Measurements from ENCODE around the gene ZNF488. TPM values are rescaled to one million over a fixed set of nuclear protein-coding genes. Genes with fewer than 3 reads are reported as not detected.

ZNF488 gene
- total RNA-seq, 1 experiment from 2014 or later: 5.6 TPM

DNA sequence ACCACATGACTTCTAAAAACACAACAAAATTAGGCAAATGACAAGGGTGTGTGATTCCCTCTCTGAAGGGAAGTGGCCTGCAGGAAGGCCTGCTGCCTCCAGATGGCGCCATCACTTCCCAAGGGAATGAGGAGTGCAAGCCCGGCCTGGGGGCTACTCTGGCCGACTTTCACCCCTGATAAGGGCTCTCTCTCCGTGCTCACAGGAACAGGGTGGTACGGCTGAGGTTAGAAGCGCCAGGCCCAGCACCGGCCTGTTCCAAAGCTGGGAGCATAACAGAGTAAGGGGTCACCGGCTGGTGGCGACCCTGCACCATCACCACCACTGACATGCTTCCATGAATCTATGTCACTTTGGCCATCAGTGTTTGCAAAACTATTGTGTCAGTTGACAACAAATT is 22.8 kb downstream of the ZNF488 start:
- Histone ChIP-seq H3K4me3 (ENCODE audit: low read depth, low read length) (no peak overlapping the region), H3K36me3 (ENCODE audit: control insufficient read depth, insufficient read depth, low read length) (no peaks in the 10 kb centered on the region), H3K27me3 (replicated peaks; ENCODE audit: control insufficient read depth, insufficient read depth, low read length) (no peaks in the 10 kb centered on the region), H3K4me1 (peaks cover 13% of the 10 kb centered on the region), H3K9me3 (no peaks in the 10 kb centered on the region)
- ChIA-PET CTCF (interaction anchor here (0.6 to 3.0 kb wide), 6 partner anchors 8 to 77 kb away, joined by 3 to 13 read pairs (median 3); partner anchors contain the start of gene ZNF488), POLR2A (no interaction called here)
- intact Hi-C loops (cut with micrococcal nuclease; ENCODE audit: unreplicated experiment): no loop called here
- Mint-ChIP-seq H3K4me1 (ENCODE audit: low read depth, unreplicated experiment) (no peaks in the 10 kb centered on the region), H3K36me3 (ENCODE audit: insufficient read depth, unreplicated experiment) (no peaks in the 10 kb centered on the region), H3K4me3 (ENCODE audit: unreplicated experiment) (no peak overlapping the region), H3K9me3 (ENCODE audit: unreplicated experiment) (no peaks in the 10 kb centered on the region), H3K27ac (ENCODE audit: unreplicated experiment) (no peak overlapping the region), H3K27me3 (ENCODE audit: insufficient read depth, unreplicated experiment) (no peaks in the 10 kb centered on the region)
- peak; percentile 72 to 77 for DNase-seq
- TF ChIP-seq, protein P1, sequence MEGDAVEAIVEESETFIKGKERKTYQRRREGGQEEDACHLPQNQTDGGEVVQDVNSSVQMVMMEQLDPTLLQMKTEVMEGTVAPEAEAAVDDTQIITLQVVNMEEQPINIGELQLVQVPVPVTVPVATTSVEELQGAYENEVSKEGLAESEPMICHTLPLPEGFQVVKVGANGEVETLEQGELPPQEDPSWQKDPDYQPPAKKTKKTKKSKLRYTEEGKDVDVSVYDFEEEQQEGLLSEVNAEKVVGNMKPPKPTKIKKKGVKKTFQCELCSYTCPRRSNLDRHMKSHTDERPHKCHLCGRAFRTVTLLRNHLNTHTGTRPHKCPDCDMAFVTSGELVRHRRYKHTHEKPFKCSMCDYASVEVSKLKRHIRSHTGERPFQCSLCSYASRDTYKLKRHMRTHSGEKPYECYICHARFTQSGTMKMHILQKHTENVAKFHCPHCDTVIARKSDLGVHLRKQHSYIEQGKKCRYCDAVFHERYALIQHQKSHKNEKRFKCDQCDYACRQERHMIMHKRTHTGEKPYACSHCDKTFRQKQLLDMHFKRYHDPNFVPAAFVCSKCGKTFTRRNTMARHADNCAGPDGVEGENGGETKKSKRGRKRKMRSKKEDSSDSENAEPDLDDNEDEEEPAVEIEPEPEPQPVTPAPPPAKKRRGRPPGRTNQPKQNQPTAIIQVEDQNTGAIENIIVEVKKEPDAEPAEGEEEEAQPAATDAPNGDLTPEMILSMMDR (IDR thresholded peaks at IDR 0.05; ENCODE audit: insufficient read depth in 1 of 2, low read depth in 1 of 2, low read length in 1 of 2, severe bottlenecking in 1 of 2, unreplicated experiment in 1 of 2): peak; percentile 91 to 93
- no TSS peak for BruUV-seq (replicated peaks)

DNA sequence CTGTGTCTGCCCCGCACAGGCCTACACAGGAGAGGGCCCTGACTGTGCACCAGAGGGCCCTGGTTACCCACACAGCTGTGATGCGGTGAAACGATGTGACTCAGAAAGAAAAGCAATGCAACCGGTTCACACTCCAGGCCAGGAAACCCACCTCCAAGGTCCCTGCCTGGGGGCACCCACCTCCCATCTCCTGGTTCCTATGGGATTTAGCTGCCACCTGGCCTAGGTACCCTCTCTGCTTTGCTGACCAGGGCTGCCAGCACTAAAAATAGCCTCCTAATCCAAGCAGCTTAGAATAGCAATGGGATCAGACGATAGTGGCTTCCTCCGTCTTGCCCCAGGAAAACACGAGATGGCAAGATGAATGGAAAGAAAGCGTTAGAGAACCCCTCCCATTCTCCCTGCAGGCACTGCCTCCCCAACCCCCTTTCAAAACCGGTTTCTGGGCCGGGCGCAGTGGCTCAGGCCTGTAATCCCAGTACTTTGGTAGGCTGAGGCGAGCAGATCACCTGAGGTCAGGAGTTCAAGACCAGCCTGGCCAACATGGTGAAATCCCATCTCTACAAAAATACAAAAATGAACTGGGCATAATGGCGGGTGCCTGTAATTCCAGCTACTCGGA is 23.6 kb downstream of the ZNF488 start:
- Histone ChIP-seq H3K36me3 (ENCODE audit: control insufficient read depth, insufficient read depth, low read length) (no peaks in the 10 kb centered on the region), H3K9me3 (no peaks in the 10 kb centered on the region), H3K27me3 (replicated peaks; ENCODE audit: control insufficient read depth, insufficient read depth, low read length) (no peaks in the 10 kb centered on the region), H3K4me1 (peaks cover 13% of the 10 kb centered on the region), H3K4me3 (ENCODE audit: low read depth, low read length) (no peak overlapping the region)
- no peaks in the 10 kb centered on the region for H3K36me3 Mint-ChIP-seq (ENCODE audit: insufficient read depth, unreplicated experiment)
- no peak overlapping the region for H3K4me3 Mint-ChIP-seq (ENCODE audit: unreplicated experiment)
- POLR2A ChIA-PET: no interaction called here
- DNase-seq: peak in 1 of 2 experiments; percentile 28
- no peak overlapping the region for H3K27ac Mint-ChIP-seq (ENCODE audit: unreplicated experiment)
- H3K27me3 Mint-ChIP-seq (ENCODE audit: insufficient read depth, unreplicated experiment): no peaks in the 10 kb centered on the region
- CTCF ChIA-PET: interaction anchor here (3.0 kb wide), 1 partner anchor 23 kb away, joined by 13 read pairs; the partner anchor contains the start of gene ZNF488
- H3K4me1 Mint-ChIP-seq (ENCODE audit: low read depth, unreplicated experiment): no peaks in the 10 kb centered on the region
- no peaks in the 10 kb centered on the region for H3K9me3 Mint-ChIP-seq (ENCODE audit: unreplicated experiment)
- BruUV-seq (replicated peaks): no TSS peak
- TF ChIP-seq, protein P1 (IDR thresholded peaks at IDR 0.05; ENCODE audit: insufficient read depth in 1 of 2, low read depth in 1 of 2, low read length in 1 of 2, severe bottlenecking in 1 of 2, unreplicated experiment in 1 of 2): no peak
- intact Hi-C loops (cut with micrococcal nuclease; ENCODE audit: unreplicated experiment): no loop called here

- Histone ChIP-seq H3K36me3 (ENCODE audit: control insufficient read depth, insufficient read depth, low read length) (no peaks in the 10 kb centered on the region), H3K27me3 (replicated peaks; ENCODE audit: control insufficient read depth, insufficient read depth, low read length) (no peaks in the 10 kb centered on the region), H3K4me3 (ENCODE audit: low read depth, low read length) (no peak overlapping the region), H3K4me1 (peaks cover 13% of the 10 kb centered on the region), H3K9me3 (no peaks in the 10 kb centered on the region)
- no peaks in the 10 kb centered on the region for H3K27me3 Mint-ChIP-seq (ENCODE audit: insufficient read depth, unreplicated experiment)
- ChIA-PET CTCF (interaction anchor here (3.0 kb wide), 1 partner anchor 24 kb away, joined by 13 read pairs; the partner anchor contains the start of gene ZNF488), POLR2A (no interaction called here)
- intact Hi-C loops (cut with micrococcal nuclease; ENCODE audit: unreplicated experiment): no loop called here
- TF ChIP-seq, protein P1 (IDR thresholded peaks at IDR 0.05; ENCODE audit: insufficient read depth in 1 of 2, low read depth in 1 of 2, low read length in 1 of 2, severe bottlenecking in 1 of 2, unreplicated experiment in 1 of 2): no peak
- no TSS peak for BruUV-seq (replicated peaks)
- H3K4me3 Mint-ChIP-seq (ENCODE audit: unreplicated experiment): no peak overlapping the region
- no peak overlapping the region for H3K27ac Mint-ChIP-seq (ENCODE audit: unreplicated experiment)
- H3K36me3 Mint-ChIP-seq (ENCODE audit: insufficient read depth, unreplicated experiment): no peaks in the 10 kb centered on the region
- H3K4me1 Mint-ChIP-seq (ENCODE audit: low read depth, unreplicated experiment): no peaks in the 10 kb centered on the region
- DNase-seq: peak in 1 of 2 experiments; percentile 27
- H3K9me3 Mint-ChIP-seq (ENCODE audit: unreplicated experiment): no peaks in the 10 kb centered on the region
Measured at GRCh38 chr10:47359626-47360418, 24.3 kb downstream of the ZNF488 start.

Data from Caco-2 (cell line).